ENCODE data around the gene SLC22A23.

DNA sequence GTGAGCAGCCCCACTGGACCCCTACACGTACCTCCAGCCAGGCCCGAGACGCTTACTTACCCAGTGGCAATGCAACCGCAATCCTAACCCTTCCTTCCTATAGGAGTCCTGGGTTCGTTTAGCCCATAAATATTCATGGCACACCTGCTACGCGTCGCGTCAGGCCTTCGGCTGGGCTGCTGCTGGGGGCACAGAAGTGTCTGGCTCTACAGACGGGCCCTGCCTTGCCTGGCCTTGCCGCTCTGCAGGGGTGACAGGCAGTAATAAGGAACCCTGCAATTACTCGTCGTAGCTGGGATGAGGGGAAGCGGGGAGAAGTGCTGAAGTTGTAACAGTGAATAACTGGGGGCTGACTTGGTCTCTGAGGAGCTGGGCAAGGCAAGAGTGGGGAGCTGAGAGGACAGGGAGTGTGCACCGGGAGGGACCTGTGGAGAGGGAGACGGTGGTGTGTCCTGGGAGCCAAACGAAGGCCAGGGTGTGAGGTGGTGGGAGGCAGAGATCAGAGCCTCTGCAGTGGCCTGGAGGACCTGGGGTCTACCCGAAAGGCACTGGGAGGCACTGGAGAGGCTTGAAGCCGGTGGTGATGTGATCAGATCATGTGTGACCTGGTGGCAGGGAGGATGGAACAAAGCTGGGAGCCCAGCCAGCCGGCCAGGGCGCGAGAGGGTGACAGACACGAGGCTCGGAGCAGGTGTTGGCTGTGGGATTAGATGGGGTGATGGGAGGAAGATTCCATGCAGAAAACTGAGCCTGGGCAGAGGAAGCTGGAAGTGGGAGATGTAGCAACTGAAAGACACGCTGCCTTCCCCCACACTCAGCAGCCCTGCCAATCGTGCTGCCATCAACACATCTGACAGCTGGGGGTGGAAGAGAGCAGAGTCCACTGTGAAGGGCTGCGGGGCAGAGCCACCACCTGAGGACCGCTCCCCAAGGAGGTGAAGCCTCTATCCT lies 161.7 kb downstream of the SLC22A23 start:
- no peak for TF ChIP-seq POLR2A (IDR thresholded peaks at IDR 0.05)
- TF ChIP-seq, protein P1, sequence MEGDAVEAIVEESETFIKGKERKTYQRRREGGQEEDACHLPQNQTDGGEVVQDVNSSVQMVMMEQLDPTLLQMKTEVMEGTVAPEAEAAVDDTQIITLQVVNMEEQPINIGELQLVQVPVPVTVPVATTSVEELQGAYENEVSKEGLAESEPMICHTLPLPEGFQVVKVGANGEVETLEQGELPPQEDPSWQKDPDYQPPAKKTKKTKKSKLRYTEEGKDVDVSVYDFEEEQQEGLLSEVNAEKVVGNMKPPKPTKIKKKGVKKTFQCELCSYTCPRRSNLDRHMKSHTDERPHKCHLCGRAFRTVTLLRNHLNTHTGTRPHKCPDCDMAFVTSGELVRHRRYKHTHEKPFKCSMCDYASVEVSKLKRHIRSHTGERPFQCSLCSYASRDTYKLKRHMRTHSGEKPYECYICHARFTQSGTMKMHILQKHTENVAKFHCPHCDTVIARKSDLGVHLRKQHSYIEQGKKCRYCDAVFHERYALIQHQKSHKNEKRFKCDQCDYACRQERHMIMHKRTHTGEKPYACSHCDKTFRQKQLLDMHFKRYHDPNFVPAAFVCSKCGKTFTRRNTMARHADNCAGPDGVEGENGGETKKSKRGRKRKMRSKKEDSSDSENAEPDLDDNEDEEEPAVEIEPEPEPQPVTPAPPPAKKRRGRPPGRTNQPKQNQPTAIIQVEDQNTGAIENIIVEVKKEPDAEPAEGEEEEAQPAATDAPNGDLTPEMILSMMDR (IDR thresholded peaks at IDR 0.05): no peak

All from stomach (tissue), 4 donors.